ENCODE data around the gene USP40. TPM values are rescaled to one million over a fixed set of nuclear protein-coding genes. Genes with fewer than 3 reads are reported as not detected.

The USP40 gene
- total and polyA plus RNA-seq, 10 of the 15 experiments (the other 5 are each of a cell fraction or from before 2014, with no cell fraction given): 3.4 to 20.8 (median 15.2) TPM

GRCh38 chr2:233457356-233457755 is 109.2 kb downstream of the USP40 start:
- ChIA-PET RAD21 (ENCODE audit: unreplicated experiment) (no interaction called here), POLR2A (no interaction called here), SMC1A (ENCODE audit: uncharacterized antibody, unreplicated experiment) (no interaction called here), CTCF (no interaction called here)
- H2AFZ ChIP-seq (ENCODE audit: control insufficient read depth, low read depth, low read length): no peak overlapping the region
- no peaks in the 10 kb centered on the region for H3K9me3 ChIP-seq (replicated peaks; ENCODE audit: control insufficient read depth, insufficient read depth, low read length)
- TF ChIP-seq SMAD1 (IDR thresholded peaks at IDR 0.05; ENCODE audit: low read depth, partially characterized antibody): no peak
- 88% methylated on average over 5 of the region's 5 CpGs for WGBS (ENCODE audit: insufficient coverage, insufficient replicate concordance, low lambda C conversion rate, missing lambda C conversion rate)
- no peaks in the 10 kb centered on the region for H3K4me1 ChIP-seq (ENCODE audit: control insufficient read depth, insufficient read depth, low read length)
- no peaks in the 10 kb centered on the region for H3K79me2 ChIP-seq (ENCODE audit: control insufficient read depth, insufficient read depth, low read length)
- no peak overlapping the region for H3K4me3 ChIP-seq
- H3K4me2 ChIP-seq (ENCODE audit: control insufficient read depth, insufficient read depth): no peak overlapping the region
- no peak overlapping the region for H3K9ac ChIP-seq (ENCODE audit: control insufficient read depth, insufficient read depth, low read length)
- no peaks in the 10 kb centered on the region for H3K27me3 ChIP-seq (replicated peaks in 1 of 2; ENCODE audit: control insufficient read depth in 2 of 2, insufficient read depth in 2 of 2, low read length in 1 of 2)
- no peak for DNase-seq (ENCODE audit: low read depth, low spot score)
- in situ Hi-C loops (cut with MboI) (no loop called here), intact Hi-C loops (cut with micrococcal nuclease; ENCODE audit: unreplicated experiment) (no loop called here)
- no TSS peak for BruUV-seq (replicated peaks)
- no peak for ATAC-seq
- H3K27ac ChIP-seq (ENCODE audit: control insufficient read depth, insufficient read depth): no peak overlapping the region
- no peak for FAIRE-seq
- no peaks in the 10 kb centered on the region for H4K20me1 ChIP-seq (ENCODE audit: control insufficient read depth, insufficient read depth)
- H3K36me3 ChIP-seq (ENCODE audit: control insufficient read depth in 2 of 2, insufficient read depth in 2 of 2, low read length in 1 of 2): peaks cover 16 to 25% of the 10 kb centered on the region in 2 experiments

GRCh38 chr2:233456934-233457333 is 109.6 kb downstream of the USP40 start:
- Histone ChIP-seq H3K4me3 (no peak overlapping the region), H2AFZ (ENCODE audit: control insufficient read depth, low read depth, low read length) (no peak overlapping the region), H3K9me3 (replicated peaks; ENCODE audit: control insufficient read depth, insufficient read depth, low read length) (no peaks in the 10 kb centered on the region), H3K27ac (ENCODE audit: control insufficient read depth, insufficient read depth) (no peak overlapping the region), H3K79me2 (ENCODE audit: control insufficient read depth, insufficient read depth, low read length) (no peaks in the 10 kb centered on the region), H3K27me3 (replicated peaks in 1 of 2; ENCODE audit: control insufficient read depth in 2 of 2, insufficient read depth in 2 of 2, low read length in 1 of 2) (no peaks in the 10 kb centered on the region), H3K4me2 (ENCODE audit: control insufficient read depth, insufficient read depth) (no peak overlapping the region), H3K4me1 (ENCODE audit: control insufficient read depth, insufficient read depth, low read length) (no peaks in the 10 kb centered on the region), H3K36me3 (ENCODE audit: control insufficient read depth in 2 of 2, insufficient read depth in 2 of 2, low read length in 1 of 2) (peaks cover 20 to 28% of the 10 kb centered on the region in 2 experiments), H4K20me1 (ENCODE audit: control insufficient read depth, insufficient read depth) (no peaks in the 10 kb centered on the region), H3K9ac (ENCODE audit: control insufficient read depth, insufficient read depth, low read length) (no peak overlapping the region)
- FAIRE-seq (no peak), ATAC-seq (no peak), DNase-seq (ENCODE audit: low read depth, low spot score) (no peak)
- TF ChIP-seq KAT2A (conservative IDR thresholded peaks at IDR 0.05; ENCODE audit: control insufficient read depth, low read depth, low read length) (no peak), GATAD2B (conservative IDR thresholded peaks at IDR 0.05; ENCODE audit: low read depth) (no peak), ZNF384 (IDR thresholded peaks at IDR 0.05; ENCODE audit: borderline replicate concordance, low read depth, low read length) (no peak), SIN3A (IDR thresholded peaks at IDR 0.05; ENCODE audit: low read depth, low read length) (no peak), KDM1A (IDR thresholded peaks at IDR 0.05; ENCODE audit: borderline replicate concordance) (no peak), ZNF217 (IDR thresholded peaks at IDR 0.05) (no peak), TCF7 (IDR thresholded peaks at IDR 0.05; ENCODE audit: borderline replicate concordance) (no peak), NBN (IDR thresholded peaks at IDR 0.05) (no peak), NR2F1 (conservative IDR thresholded peaks at IDR 0.05) (no peak), EP300 (IDR thresholded peaks at IDR 0.05; ENCODE audit: borderline replicate concordance in 1 of 2, control insufficient read depth in 1 of 2, low read depth in 2 of 2, low read length in 2 of 2) (no peak), ATF7 (IDR thresholded peaks at IDR 0.05; ENCODE audit: low read depth) (no peak), CHD1 (IDR thresholded peaks at IDR 0.05; ENCODE audit: low read depth, low read length) (no peak), TCF3 (IDR thresholded peaks at IDR 0.05; ENCODE audit: borderline replicate concordance, insufficient read depth, low read depth, low read length) (no peak), WRNIP1 (IDR thresholded peaks at IDR 0.05; ENCODE audit: borderline replicate concordance, low read depth, low read length) (no peak)
- in situ Hi-C loops (cut with MboI): no loop called here
- ChIA-PET SMC1A (ENCODE audit: uncharacterized antibody, unreplicated experiment) (interaction anchor here (1.0 kb wide), 1 partner anchor 20 kb away, joined by 4 read pairs; no protein-coding TSS in a partner anchor), RAD21 (ENCODE audit: unreplicated experiment) (no interaction called here), CTCF (no interaction called here), POLR2A (no interaction called here)
- 68% methylated on average over 5 of the region's 5 CpGs for WGBS (ENCODE audit: insufficient coverage, insufficient replicate concordance, low lambda C conversion rate, missing lambda C conversion rate)
- intact Hi-C loops (cut with micrococcal nuclease; ENCODE audit: unreplicated experiment): no loop called here
- BruUV-seq (replicated peaks): no TSS peak

Measured in GM12878 (cell line).